T1000 (cell line): Measurements from ENCODE around the gene NEUROG3.
"Not testable (repeated sequence)": the region's sequence is repeated elsewhere in the genome, so short reads cannot be mapped to it uniquely, and the experiment has no call there.

Experiments used
- DNase-seq: peaks from one replicate; lab custom pipeline; 2025; ENCODE audit warnings: mixed read lengths; lab: John Stamatoyannopoulos, UW

NEUROG3 gene

DNA sequence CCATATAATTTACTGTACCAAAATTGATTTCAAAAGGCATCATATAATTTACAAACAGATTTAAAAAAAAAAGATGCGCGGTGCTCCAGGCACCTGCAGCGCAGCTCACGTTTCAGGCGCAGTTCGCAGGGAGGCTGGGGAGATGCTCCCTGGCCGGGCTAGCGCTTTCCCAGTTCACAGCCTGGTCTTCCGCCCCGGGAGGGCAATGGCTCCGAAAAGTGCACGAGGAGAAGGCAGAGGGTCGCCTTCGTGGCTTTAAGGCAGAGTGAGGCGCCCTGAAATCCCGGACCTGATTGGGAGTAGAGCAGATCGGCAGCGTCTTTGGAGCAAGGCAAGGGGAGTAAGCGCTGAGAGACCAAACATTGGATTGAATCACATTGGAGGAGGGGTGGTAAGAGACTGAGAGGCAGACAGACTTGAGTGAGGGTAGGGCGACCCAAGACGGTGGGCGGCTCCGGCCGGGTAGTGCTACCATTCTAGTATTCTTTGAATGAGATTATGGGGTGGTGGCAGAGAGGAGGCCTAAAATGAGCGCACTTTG lies 1.5 kb downstream of the NEUROG3 start:
- no peak for DNase-seq

DNA sequence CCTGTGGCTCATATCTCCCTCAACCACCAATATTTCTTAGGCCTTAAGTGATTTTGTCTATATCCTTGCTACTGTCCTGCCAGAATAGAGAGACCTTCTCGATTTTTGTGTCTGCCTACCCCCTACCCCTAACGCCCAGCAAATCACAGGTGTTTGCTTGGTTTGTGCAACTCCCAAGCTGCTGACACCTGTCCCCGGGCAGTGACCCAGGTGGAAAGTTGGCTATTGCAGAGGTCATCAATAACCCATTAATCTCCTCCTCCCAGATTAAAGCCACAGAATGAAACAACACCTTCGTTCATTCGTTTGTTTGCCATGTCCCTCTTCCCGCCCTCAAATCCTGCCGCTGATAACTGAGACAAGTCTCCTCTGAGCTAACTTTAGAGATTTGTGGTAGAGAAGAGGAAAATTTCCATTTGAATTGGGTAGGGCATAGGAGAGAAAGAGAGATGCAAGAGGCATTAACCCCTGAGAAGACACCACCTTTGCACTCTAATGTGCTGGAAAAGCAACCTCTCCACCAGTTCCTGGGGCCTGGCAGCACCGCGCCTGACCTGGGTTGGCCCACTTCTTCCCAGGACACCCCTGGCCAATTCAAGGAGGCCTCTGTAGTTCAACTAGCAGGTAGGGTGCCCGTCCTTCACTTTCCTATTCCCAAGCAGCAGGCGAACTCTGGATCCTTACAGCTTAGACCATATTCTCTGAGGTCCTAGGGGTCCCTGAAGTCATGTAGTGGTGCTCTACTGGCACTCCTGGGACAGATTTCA lies 3.0 kb downstream of the NEUROG3 start:
- no peak for DNase-seq

DNA sequence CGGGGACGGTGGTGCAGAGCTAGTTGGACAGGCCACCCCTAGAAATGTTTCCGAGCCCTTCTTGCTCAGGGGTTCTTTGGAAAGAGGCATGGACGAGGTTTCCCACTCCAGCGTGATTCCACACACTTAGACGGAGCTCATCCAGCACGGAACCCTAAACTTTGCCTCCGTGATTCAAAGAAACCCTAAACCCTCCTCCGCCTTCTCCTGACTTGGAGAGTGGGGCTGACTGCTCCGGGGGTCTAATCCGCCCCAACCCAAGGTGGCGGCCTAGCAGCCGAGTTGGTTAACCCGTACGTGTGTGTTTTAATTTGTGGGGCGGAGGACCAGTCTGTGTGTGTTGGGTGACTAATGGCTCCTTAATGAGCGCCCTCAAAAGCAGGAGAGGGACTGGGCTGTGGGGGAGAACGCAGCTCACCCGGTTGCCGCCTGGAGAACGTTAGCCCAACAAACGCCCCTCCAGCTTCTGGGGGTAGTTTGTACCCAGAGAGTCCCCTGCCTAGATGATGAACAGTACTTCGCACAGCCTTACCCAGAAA lies 3.8 kb downstream of the NEUROG3 start:
- no peak for DNase-seq

DNA sequence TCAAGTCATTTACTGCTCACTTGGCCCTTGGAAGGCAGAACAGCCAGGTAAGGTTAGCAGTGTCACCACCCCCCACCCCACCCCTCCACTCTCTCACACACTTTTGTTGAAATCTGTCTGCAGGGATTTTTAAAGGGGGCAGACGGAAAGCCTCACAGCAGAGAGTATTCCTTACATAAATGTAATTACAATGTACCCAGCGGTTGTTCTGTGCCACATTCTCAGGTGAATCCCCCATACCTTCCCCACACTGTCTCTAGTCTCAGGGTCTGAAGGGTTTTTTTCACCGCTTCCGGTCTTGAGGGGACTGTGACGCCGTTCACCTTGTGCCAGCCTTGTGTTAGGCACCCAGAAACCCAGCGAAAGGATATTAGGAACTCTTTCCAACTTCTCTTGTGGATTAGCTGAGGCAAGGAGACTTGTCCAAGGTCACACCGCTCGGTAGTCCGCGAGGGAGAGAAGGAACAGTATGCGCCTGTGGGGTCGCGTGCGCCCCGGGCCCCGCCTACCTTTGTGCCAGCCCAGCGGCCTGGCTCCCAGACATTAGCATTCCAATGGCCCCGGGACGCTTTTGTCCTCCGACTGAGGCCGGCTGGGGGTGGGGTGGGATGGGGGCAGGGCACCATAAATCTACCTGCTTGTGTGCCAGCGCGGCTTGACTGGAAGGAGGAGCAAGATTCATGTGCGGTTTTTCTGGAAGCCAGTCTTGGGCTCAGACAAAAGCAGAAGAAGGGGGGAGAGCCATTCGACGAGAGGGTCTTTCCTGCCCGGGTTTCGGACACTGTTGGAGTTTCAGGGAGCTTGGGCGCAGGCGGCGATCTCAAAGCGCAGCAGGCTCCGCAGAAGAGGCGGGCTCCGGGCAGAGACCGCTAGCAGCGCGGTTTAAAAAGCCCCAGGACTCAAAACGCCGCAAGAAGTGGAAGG lies 4.5 kb downstream of the NEUROG3 start:
- DNase-seq, result no peak

DNA sequence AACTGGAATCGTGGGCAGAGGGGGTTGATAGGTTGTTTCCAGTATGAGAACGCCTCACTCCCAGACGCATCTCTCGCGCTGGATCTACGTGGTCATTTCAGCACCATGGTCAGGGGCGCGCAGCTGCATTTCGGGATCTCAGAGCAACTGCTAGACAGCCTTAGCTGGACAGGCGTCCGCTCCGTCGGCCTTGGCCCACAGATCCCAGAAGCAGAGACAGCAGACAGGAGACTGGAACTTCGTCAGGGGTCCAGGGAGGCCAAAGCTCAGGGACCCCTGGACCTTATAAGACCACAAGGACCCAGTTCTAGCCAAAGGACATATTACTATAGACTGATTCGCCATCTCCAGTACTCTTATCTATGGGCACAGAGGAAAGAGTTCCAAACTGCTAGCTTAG lies 5.3 kb downstream of the NEUROG3 start:
- DNase-seq, result peak; percentile 17

DNA sequence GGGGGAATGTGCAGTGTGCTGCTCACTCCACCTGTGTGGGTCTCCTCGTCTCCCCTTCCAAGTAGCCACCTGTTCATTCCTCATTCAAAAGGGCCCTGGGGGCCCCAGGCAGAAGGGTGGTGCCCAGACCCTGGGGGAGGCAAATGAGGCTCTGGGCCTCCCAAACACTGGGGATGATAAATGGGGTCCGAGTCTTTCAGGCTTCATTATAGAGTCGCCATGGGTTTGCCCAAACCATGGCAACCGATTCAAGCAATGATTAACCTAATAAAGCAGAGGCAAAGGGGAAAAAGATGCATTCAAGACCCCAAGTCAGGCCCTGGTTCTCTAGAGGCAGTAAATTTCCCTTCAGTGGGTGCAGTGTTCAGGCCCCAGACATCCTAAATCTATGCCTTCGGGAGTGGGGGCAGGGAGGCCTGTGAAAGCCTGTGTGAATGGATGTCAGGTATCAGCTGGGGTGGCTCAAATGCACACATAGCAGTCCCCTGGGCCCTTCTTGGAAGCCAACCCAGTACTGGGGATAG lies 10.4 kb downstream of the NEUROG3 start:
- DNase-seq, result no peak

DNA sequence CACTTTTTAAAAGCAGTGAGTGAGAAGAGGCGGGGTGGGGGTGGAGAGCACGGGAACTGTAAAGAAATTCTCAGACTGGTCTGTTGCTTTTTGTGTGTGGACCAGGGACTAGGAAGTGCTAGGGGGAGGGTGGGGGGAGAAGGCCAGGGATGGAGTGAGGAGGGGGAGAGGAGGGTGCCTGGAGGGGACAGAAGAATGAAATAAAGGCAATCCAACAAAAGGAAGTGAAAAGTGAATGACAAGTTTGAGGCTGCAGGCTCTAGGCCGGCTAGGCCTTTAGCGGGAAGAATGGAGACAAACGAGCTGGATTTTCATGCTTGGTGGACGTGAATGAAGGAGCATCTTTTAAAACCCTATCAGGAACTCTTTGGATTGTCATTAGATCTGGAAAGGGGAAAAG lies 13.7 kb downstream of the NEUROG3 start:
- no peak for DNase-seq

DNA sequence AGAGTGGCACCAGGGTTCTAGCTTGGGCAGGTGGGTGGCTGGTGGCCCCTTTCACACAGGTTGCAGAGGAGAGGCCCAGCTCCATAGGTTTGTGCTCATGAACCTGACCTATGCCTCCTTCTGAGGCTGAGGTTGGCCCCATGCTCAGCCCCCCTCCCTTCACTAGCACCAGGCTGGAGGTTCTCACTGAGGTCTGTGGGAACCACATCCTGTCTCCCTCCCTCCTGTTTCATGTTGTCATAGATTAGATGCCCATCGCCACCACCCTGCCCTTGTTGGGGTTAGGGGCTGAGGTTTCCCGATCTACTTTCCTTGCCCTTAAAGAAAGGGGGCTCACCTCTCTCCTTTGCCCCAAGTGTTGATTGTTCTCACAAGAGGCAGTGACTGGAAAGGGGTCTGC lies 14.7 kb downstream of the NEUROG3 start:
- no peak for DNase-seq

DNA sequence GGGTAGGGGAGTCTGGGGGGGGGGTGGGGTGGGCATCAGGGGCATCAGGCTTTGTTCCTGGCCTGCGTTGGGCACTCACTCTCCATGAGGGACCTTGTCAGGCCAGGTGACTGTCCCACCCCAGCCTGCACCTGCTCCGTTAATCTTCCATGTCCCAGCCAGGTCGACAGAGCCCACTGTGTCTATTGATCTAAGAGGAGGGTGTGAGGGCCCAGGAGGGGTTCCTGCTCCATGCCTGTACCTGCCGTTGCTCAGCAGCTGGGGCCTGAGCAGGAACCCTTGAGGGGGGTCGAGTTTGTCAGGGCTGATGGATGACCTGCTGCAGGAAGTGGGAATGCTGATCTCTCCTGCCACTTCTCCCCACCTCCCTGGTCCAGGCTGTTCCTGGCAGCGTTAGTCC lies 18.6 kb downstream of the NEUROG3 start:
- DNase-seq, result no peak

DNA sequence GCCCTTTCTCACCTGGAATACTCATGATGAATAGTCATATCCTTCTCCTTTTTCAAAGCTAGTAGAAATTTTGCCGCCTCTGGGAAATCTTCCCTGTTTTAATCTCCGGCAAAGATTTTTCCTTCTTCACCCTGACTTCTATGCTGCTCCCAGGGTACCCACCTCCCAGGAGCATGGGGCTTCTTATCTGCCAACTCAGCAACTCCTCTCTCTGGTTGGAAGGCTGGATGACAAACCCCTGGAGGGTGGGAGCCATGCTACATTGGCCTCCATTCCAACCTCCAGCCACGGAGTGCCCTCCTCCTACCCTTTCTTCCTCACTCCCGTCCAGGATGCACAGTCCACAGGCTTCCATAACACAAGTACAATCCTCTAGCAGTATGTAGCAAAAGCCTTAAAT lies 19.9 kb downstream of the NEUROG3 start:
- no peak for DNase-seq

DNA sequence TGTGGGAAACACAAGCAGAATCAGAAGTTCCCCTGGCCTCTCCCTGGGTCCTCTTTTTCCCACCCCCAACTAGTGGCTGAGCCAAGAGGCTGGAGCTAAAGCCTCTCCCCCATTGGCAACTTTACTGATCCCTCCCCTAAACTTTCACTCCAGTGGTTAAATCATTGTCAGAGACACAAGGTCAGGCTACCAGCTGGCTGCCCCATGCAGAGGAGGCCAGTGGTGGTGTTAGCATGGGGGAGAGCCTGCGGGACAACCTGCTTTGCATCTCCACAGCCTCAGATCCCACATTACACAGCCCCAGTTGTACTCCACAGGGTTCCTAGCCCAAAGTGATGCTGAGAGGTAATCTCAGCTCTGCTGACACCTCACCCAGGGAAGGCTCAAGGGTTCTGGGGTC lies 21.0 kb downstream of the NEUROG3 start:
- no peak for DNase-seq

DNA sequence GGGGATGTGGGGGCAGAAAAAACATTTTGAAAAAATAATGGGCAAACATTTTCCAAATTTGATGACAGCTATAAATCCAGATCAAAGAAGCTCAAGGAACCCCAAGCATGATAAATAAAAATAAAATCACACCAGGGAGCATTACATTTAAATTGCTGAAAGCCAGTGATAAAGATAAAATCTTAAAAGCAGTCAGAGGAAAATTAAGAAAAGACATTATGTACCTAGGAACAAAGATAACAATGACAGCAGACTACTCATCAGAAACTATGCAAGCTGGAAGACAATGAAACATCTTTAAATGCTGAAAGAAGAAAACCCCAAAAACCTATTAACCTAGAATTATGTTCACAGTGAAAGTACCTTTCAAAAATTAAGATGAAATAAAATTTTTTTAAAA lies 23.3 kb downstream of the NEUROG3 start:
- DNase-seq, result no peak

DNA sequence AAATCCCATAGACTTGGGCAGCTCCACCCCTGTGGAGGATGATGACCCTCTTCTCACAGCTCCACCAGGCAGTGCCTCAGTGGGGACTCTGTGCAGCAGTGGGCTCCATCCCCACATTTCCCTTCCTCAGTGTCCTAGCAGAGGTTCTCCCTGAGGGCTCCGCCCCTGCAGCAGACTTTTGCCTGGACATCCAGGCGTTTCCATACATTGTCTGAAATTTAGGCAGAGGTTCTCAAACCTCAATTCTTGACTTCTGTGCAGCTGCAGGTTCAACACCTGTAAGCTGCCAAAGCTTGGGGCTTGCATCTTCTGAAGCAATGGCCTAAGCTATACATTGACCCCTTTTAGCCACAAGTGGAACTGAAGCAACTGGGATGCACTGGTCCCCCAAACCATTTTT lies 31.8 kb downstream of the NEUROG3 start:
- no peak for DNase-seq

DNA sequence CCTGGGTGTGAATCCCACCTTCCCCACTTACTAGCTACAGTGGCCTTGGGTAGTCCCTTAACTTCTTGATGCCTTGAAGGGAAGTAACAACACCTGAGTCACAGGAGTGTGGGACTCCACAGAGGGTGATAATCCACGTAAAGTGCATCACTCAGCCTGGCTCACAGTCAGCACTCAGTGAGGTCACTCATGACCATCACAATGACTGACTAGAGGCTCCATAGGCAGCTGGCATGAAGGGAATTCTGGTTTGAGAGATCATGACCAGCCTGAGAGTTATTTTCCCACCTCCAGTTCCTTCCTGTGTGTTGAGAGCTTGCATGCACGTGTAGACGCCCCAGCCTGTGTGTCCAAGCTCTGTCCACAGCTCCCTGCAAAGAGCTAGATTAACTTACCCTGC lies 34.8 kb downstream of the NEUROG3 start:
- DNase-seq, result no peak

DNA sequence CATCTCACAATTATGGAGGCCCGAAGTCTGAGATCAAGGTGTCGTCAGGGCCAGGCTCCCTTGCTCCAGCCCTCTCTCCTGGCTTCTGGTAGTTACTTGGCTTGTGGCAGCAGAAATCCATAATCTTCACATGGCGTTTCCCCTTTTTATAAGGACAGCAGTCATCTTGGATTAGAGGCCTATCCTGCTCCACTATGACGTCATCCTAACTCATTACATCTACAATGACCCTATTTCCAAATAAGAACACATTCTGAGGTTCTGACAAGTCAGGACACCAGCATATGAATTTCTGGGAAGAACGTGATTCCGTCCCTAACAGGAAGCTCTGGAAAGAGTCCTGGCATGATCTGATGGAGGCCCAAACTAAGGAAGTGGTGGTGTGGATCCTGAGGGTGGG lies 35.8 kb downstream of the NEUROG3 start:
- DNase-seq, result no peak

DNA sequence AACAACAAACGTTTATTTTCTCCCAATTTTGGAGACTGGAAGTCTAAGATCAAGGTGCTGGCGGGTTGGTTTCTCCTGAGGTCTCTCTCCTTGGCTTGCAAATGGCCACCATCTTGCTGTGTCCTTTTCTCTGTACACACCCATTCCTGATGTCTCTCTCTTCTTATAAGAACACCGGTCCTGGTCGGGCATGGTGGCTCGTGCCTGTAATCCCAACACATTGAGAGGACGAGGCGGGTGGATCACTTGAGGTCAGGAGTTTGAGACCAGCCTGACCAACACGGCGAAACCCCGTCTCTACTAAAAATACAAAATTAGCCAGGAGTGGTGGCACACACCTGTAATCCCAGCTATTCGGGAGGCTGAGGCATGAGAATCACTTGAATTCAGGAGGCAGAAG lies 36.7 kb downstream of the NEUROG3 start:
- not testable (repeated sequence) for DNase-seq

DNA sequence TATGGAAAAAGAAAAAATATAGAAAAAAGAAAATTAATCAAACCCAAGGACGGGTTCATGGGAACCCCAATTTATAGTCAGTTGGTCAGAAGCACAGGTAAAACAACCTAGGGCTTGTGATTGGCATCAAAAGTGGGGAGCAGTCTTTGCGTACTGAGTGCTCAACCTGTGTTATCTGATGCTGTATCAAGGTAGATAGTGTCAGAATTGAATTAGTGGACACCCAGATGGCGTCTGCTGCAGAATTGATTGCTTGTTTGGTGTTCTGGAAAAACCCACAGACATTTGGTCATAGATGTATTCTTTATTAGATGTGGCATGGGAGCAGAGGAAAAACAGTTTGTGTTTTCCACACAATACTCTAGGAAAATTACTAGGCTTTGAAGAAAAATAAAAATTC lies 39.6 kb downstream of the NEUROG3 start:
- no peak for DNase-seq

DNA sequence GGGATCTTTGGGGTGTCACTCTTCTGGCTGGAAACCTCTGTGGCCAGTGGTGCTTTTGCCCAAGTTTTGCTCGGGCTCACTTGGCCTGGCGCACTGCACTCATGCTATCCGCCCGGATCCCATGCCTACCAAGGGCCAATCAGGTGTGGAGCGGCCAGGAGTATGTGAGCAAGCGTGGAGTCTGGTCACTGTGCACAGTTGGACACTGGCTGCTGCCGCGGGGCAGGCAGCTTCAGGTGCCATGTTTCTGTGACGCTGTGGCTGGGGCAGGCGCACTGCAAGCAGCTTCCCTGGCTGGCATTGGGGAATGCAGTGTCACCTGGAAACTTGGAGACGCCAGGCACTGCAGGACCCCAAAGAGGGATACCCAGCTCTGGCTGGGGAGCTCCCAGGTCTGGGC lies 45.3 kb downstream of the NEUROG3 start:
- DNase-seq, result no peak
